NCI-H1092 treated with DMSO at 0.1 percent for 48 hours (cell line): ENCODE measurements around the gene CERK.

ENCODE experiments used
- DNase-seq: peaks from one replicate; lab custom pipeline; 2025; lab: John Stamatoyannopoulos, UW

The CERK gene

GRCh38 chr22:46748908-46749675 lies 11.0 kb upstream of the CERK start:
- no peak for DNase-seq

- no peak for DNase-seq
Measured at GRCh38 chr22:46748206-46748907, 10.3 kb upstream of the CERK start.

- DNase-seq = no peak
Measured at GRCh38 chr22:46747646-46748045, 9.6 kb upstream of the CERK start.

- DNase-seq = no peak
Measured at GRCh38 chr22:46746620-46747019, 8.6 kb upstream of the CERK start.

GRCh38 chr22:46746192-46746591 lies 8.1 kb upstream of the CERK start:
- DNase-seq = no peak

- DNase-seq = no peak
Measured at GRCh38 chr22:46744581-46744980, 6.5 kb upstream of the CERK start.

- DNase-seq = no peak
Measured at GRCh38 chr22:46742576-46743221, 4.6 kb upstream of the CERK start.

- no peak for DNase-seq
Measured at GRCh38 chr22:46741974-46742519, 4.0 kb upstream of the CERK start.

- no peak for DNase-seq
Measured at GRCh38 chr22:46740910-46741780, 3.1 kb upstream of the CERK start.

GRCh38 chr22:46739094-46739870 lies 1.2 kb upstream of the CERK start:
- DNase-seq = no peak

- DNase-seq = no peak
Measured at GRCh38 chr22:46738647-46739093, 618 bp upstream of the CERK start.

- DNase-seq = no peak
Measured at GRCh38 chr22:46737105-46737975, 712 bp downstream of the CERK start.

- no peak for DNase-seq
Measured at GRCh38 chr22:46736705-46737104, 1.3 kb downstream of the CERK start.

GRCh38 chr22:46735747-46736608 lies 2.1 kb downstream of the CERK start:
- no peak for DNase-seq

GRCh38 chr22:46734830-46735453 lies 3.1 kb downstream of the CERK start:
- DNase-seq = no peak

- DNase-seq = peak; percentile 28
Measured at GRCh38 chr22:46734213-46734722, 3.8 kb downstream of the CERK start.

GRCh38 chr22:46732513-46732912 lies 5.5 kb downstream of the CERK start:
- DNase-seq = no peak

- DNase-seq = no peak
Measured at GRCh38 chr22:46732041-46732379, 6.0 kb downstream of the CERK start.
